Measurements from ENCODE around the gene UGGT1.

UGGT1 gene

GRCh38 chr2:128219891-128220290 is 128.9 kb downstream of the UGGT1 start:
- no peak for DNase-seq (ENCODE audit: low read depth)

DNA sequence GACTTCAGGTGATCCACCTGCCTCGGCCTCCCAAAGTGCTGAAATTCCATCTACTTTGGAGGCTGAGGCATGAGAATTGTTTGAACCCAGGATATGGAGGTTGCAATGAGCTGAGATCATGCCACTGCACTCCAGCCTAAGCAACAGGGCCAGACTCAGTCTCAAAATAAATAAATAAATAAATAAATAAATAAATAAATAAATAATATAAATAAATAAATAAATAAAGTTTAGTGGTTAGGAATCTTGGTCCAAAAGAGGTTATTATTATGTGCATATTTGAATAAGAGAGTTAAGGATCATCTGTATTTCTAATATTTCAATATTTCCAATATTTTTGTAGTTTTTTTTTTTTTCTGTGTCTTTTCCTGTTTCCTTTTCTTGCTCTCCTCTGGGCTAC is 136.9 kb downstream of the UGGT1 start:
- no peak for DNase-seq (ENCODE audit: low read depth)

- DNase-seq (ENCODE audit: low read depth), result no peak
Observed at GRCh38 chr2:128228894-128229293, 137.9 kb downstream of the UGGT1 start.

DNA sequence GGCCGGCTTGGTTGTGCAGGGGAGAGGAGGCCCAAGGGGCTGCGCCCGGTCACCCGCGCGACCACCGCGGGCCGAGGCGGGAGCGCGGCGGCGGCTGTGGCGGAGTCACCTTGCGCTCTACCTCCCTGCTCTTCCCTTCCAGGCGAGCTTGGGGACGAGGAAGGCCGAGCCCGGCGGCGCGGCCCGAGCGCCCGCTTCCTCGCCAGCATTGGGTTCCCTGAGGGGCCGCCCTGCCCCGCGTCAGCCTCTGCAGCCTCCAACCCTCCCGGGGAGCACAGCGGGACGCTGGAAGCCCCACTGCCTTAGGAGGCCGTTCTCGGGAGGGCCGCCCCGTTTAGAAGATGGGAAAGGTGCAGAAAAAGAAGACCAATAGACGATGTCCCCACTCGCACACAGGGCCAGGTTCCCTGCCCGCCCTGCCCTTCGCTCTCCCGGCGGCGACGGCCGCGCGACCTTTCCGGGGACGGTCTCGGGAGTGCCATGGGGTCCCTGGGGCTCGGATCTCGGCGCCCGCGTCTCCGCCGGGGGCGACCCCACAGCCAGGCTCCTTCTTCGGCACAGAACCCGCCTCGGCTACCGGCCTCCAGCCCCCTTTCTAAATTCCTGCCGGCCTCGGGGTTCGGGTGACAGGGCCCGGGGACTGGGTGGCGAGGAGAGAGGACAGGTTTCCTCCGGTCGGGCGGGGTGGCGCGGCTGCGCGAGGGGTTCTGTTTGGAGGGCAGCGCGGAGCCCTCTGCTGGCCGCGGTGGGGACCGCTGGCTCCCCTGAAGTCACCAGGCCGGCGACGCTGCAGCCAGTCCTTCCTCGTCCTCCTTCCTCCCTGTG is 142.2 kb downstream of the UGGT1 start:
- DNase-seq (ENCODE audit: low read depth), result peak; percentile 24

DNA sequence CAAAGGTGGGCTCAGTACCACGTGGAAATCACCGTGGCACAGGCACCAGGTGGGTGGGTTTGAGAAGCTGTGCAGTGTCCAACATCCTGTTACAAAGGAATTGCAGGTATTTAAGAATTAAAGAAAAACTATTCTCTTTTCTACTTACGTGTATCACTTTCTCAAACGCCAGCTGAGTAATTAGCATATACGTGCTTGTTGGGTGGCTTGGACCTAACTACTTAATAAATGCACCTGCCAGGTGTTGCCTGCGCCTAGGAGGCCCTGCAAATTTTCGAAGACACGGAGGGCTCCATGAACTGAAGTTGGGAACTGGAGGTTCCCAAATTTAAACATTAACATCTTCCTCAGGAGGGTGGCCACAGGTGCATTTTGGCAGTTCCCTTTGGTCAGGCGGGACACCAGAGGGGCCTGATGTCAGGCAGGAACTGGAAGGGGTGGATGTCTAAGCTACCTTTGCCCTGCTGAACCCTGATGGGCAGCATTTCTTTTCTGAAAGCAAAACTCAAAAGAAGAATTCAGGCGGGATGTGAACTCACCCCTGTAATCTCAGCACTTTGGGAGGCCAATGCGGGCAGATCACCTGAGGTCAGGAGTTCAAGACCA is 142.9 kb downstream of the UGGT1 start:
- no peak for DNase-seq (ENCODE audit: low read depth)

GRCh38 chr2:128234613-128235012 is 143.6 kb downstream of the UGGT1 start:
- no peak for DNase-seq (ENCODE audit: low read depth)

GRCh38 chr2:128235581-128235980 is 144.6 kb downstream of the UGGT1 start:
- no peak for DNase-seq (ENCODE audit: low read depth)

GRCh38 chr2:128236491-128237035 is 145.6 kb downstream of the UGGT1 start:
- no peak for DNase-seq (ENCODE audit: low read depth)

DNA sequence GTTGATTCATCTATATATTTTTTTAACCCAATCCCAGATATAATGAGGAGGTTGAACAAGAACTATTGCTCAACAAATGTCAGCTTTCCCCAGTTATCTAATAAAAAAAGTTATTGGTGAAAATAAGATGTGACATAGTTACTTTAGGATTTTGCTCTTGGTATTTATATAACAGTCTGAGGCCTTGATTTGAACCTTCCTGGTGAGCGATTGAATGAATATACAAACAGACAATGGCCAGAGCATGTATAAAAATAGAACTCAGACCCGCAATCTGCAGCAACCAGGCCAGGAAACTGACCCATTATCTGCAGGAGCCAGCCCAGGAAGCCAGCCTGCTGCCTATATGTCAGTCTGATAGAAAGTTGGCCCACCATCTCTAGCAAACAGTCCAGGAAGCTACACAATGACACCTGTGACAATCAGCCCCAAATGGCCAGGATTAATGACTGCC is 146.1 kb downstream of the UGGT1 start:
- DNase-seq (ENCODE audit: low read depth), result no peak

- no peak for DNase-seq (ENCODE audit: low read depth)
Observed at GRCh38 chr2:128237911-128238697, 147.1 kb downstream of the UGGT1 start.

- DNase-seq (ENCODE audit: low read depth), result no peak
Observed at GRCh38 chr2:128241896-128242295, 150.9 kb downstream of the UGGT1 start.

Measured in CMK (cell line).